ENCODE results near the gene RYK. TPM values are rescaled to one million over a fixed set of nuclear protein-coding genes. Genes with fewer than 3 reads are reported as not detected.

Gene RYK
- total RNA-seq, 1 donor from 2014 or later, result 85.2 TPM

- H3K4me1 Mint-ChIP-seq (ENCODE audit: low read depth), result peaks cover 14% of the 10 kb centered on the region
- TF ChIP-seq CTCF (IDR thresholded peaks at IDR 0.05; ENCODE audit: unreplicated experiment), result no peak
- H3K36me3 Mint-ChIP-seq (ENCODE audit: insufficient read depth), result no peaks in the 10 kb centered on the region
- no peak overlapping the region for H3K4me3 Mint-ChIP-seq (ENCODE audit: low read depth)
- H3K9me3 Mint-ChIP-seq (ENCODE audit: low read depth), result no peaks in the 10 kb centered on the region
- no peak for DNase-seq (ENCODE audit: low spot score, unreplicated experiment)
- no peak overlapping the region for H3K27ac Mint-ChIP-seq
- H3K27me3 Mint-ChIP-seq, result peaks cover 8% of the 10 kb centered on the region
These were observed 3.0 kb upstream of the RYK start for GRCh38 chr3:134253475-134254226.

GRCh38 chr3:134252766-134253165 is 2.1 kb upstream of the RYK start:
- H3K27me3 Mint-ChIP-seq, result peaks cover 8% of the 10 kb centered on the region
- DNase-seq (ENCODE audit: low spot score, unreplicated experiment), result no peak
- H3K4me1 Mint-ChIP-seq (ENCODE audit: low read depth), result peaks cover 23% of the 10 kb centered on the region
- no peaks in the 10 kb centered on the region for H3K9me3 Mint-ChIP-seq (ENCODE audit: low read depth)
- H3K4me3 Mint-ChIP-seq (ENCODE audit: low read depth), result no peak overlapping the region
- no peak for TF ChIP-seq CTCF (IDR thresholded peaks at IDR 0.05; ENCODE audit: unreplicated experiment)
- H3K27ac Mint-ChIP-seq, result no peak overlapping the region
- no peaks in the 10 kb centered on the region for H3K36me3 Mint-ChIP-seq (ENCODE audit: insufficient read depth)

DNA sequence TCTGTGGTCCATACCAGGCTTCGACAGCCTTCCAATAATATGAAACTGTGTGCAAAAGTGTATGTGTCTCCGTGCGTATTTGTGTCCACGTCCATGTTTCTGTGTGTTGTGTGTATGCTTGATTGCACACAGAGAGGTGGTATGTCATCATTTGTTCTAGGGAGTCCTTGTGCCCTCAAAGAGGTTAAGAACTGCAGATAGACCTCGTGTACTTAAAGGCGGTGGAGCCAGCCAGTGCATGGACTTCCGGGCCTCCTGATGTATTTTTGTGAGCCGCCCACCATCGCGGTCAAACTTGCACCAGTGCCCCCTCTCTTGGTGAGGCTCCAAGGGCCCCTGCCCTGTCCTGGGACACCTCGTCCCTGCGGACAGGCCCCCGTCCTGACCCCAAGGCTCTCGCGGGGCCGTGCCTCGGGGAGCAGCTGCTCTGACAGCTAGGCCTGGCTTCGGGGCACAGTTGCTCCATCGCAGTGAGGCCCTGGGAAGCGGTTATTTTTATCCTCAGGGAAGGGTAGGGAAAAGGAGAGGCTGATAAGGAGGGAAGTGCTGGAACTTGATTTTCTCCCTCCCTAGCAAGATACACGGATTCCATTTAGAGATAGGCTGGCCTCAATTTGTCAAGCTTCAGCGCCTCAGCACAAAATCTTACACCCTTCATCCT is 1.2 kb upstream of the RYK start:
- peaks cover 8% of the 10 kb centered on the region for H3K27me3 Mint-ChIP-seq

DNA sequence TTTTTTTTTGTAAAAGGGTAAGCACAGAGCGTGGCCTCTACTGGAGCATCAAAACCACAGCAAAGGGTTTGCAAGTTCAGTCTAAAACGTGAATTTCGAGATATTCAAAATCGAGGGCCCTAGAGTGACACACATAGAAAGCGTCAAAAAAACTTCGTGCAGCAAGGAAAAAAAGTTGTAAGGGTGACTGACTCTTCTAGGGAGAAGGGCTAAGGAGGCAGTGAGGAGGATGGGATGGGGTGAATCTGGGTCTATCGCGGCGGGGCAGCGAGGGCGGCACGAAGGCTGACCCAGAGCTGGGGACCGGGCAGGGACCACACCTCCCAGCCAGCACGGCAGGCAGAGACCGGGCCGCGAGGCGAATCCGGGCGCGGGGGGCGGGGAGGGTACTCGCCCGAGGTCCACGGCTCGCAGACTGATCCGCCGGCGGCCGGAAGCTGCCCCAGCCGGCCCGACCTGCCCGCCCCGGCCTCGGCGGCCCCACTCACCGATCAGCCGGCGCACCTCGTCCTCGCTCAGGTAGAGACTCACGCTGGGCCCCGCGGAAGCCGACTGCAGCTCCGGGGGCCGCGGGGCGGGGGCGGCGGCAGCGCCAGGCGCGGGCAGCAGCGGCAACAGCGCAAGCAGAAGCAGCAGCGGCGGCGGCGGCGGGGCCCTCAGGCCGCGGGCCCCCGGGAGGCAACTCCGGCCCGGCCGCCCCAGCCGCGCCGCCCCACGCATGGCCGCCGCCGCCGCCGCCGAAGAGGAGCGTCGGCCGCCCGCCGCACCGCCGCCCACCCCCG is 533 bp downstream of the RYK start:
- no peaks in the 10 kb centered on the region for H3K9me3 Mint-ChIP-seq (ENCODE audit: low read depth)
- peak overlapping the region; percentile 93 for H3K27ac Mint-ChIP-seq
- TF ChIP-seq CTCF (IDR thresholded peaks at IDR 0.05; ENCODE audit: unreplicated experiment), result no peak
- H3K36me3 Mint-ChIP-seq (ENCODE audit: insufficient read depth), result peaks cover 2% of the 10 kb centered on the region
- H3K4me3 Mint-ChIP-seq (ENCODE audit: low read depth), result peak overlapping the region; percentile 85
- DNase-seq (ENCODE audit: low spot score, unreplicated experiment), result peak; percentile 65
- H3K4me1 Mint-ChIP-seq (ENCODE audit: low read depth), result peaks cover 26% of the 10 kb centered on the region
- peaks cover 5% of the 10 kb centered on the region for H3K27me3 Mint-ChIP-seq

More for the DNA sequence above, 1.2 kb upstream of the RYK start:
- TF ChIP-seq CTCF (IDR thresholded peaks at IDR 0.05; ENCODE audit: unreplicated experiment), result no peak
- Mint-ChIP-seq H3K4me3 (ENCODE audit: low read depth) (peak overlapping the region; percentile 71), H3K27ac (peak overlapping the region; percentile 54), H3K9me3 (ENCODE audit: low read depth) (no peaks in the 10 kb centered on the region), H3K36me3 (ENCODE audit: insufficient read depth) (peaks cover 2% of the 10 kb centered on the region), H3K4me1 (ENCODE audit: low read depth) (peaks cover 25% of the 10 kb centered on the region)
- DNase-seq (ENCODE audit: low spot score, unreplicated experiment), result no peak

GRCh38 chr3:134249296-134249841 is 1.3 kb downstream of the RYK start:
- Mint-ChIP-seq H3K27me3 (peaks cover 5% of the 10 kb centered on the region), H3K36me3 (ENCODE audit: insufficient read depth) (peaks cover 2% of the 10 kb centered on the region), H3K4me1 (ENCODE audit: low read depth) (peaks cover 30% of the 10 kb centered on the region), H3K27ac (peak overlapping the region; percentile 93), H3K4me3 (ENCODE audit: low read depth) (peak overlapping the region; percentile 85), H3K9me3 (ENCODE audit: low read depth) (no peaks in the 10 kb centered on the region)
- TF ChIP-seq CTCF (IDR thresholded peaks at IDR 0.05; ENCODE audit: unreplicated experiment), result no peak
- no peak for DNase-seq (ENCODE audit: low spot score, unreplicated experiment)

Data from progenitor cell of endocrine pancreas (in vitro differentiated cells).